SK-N-SH (cell line): ENCODE results near the gene OMP. TPM values are rescaled to one million over a fixed set of nuclear protein-coding genes. Genes with fewer than 3 reads are reported as not detected.

Experiments used
- CTCF ChIA-PET: fragments of 300-600, 350-600 bp; formaldehyde crosslinking; extraction: SDS; loops from one replicate; lab custom pipeline; 2021; lab: Yijun Ruan, JAX
- POLR2A ChIA-PET: fragments of 350-600 bp; sonication (Branson Sonifier 250); formaldehyde crosslinking; extraction: SDS; loops from one replicate; lab custom pipeline; 2020; ENCODE audit warnings: antibody characterized with exemption, inconsistent platforms; lab: Yijun Ruan, JAX
- DNase-seq: peaks from one replicate; pipeline ENCODE4 v3.0.0; 2012
- H2AFZ ChIP-seq: fragments of 200-600 bp; sonication (generic); 2 replicates; pipeline ENCODE4 v1.8.1; 2016; ENCODE audit warnings: antibody characterized with exemption, mild to moderate bottlenecking, low read depth
- H3F3A ChIP-seq: fragments of 200-600 bp; sonication (generic); replicated peaks from 2 replicates; pipeline ENCODE3; 2016; ENCODE audit warnings: antibody characterized with exemption, mild to moderate bottlenecking; ENCODE audit not compliant: insufficient read depth
- H3K27ac ChIP-seq, 2 experiments: fragments of 200-500 bp in 1 of 2; fragments of 200-600 bp in 1 of 2; sonication (Bioruptor generic) in 1 of 2; sonication (generic), shearing (Covaris generic) in 1 of 2; 2 replicates each; pipeline versions ENCODE4 v1.5.1 to v1.6.1; 2014 to 2016; ENCODE audit warnings: low read depth in 2 of 2, inconsistent platforms in 1 of 2, low read length in 1 of 2, mild to moderate bottlenecking in 1 of 2, mixed read lengths in 1 of 2
- H3K27me3 ChIP-seq: fragments of 200-600 bp; sonication (generic), shearing (Covaris generic); 2 replicates; pipeline ENCODE4 v1.6.1; 2016; ENCODE audit warnings: mixed run types; ENCODE audit not compliant: insufficient read depth
- H3K36me3 ChIP-seq, 2 experiments: fragments of 200-500 bp in 1 of 2; fragments of 200-600 bp in 1 of 2; sonication (Bioruptor generic) in 1 of 2; sonication (generic) in 1 of 2; replicated peaks in 1 of 2; 2 replicates each; pipeline versions ENCODE3 to v1.5.1; 2014 to 2016; ENCODE audit warnings: low read length in 1 of 2, mild to moderate bottlenecking in 1 of 2; ENCODE audit not compliant: insufficient read depth in 2 of 2, control insufficient read depth in 1 of 2
- H3K4me1 ChIP-seq, 2 experiments: fragments of 200-500 bp in 1 of 2; fragments of 200-600 bp in 1 of 2; sonication (Bioruptor generic) in 1 of 2; sonication (generic), shearing (Covaris generic) in 1 of 2; 2 replicates each; pipeline versions ENCODE4 v1.5.1 to v1.6.1; 2014 to 2016; ENCODE audit warnings: low read depth in 1 of 2, low read length in 1 of 2, mixed run types in 1 of 2; ENCODE audit not compliant: insufficient read depth in 2 of 2, control insufficient read depth in 1 of 2
- H3K4me2 ChIP-seq: fragments of 200-600 bp; sonication (generic), shearing (Covaris generic); 2 replicates; pipeline ENCODE4 v1.6.1; 2017; ENCODE audit warnings: mixed run types
- H3K4me3 ChIP-seq, 2 experiments: fragments of 200-500 bp in 1 of 2; fragments of 200-600 bp in 1 of 2; sonication (Bioruptor generic) in 1 of 2; sonication (generic), shearing (Covaris generic) in 1 of 2; 2 replicates each; pipeline versions ENCODE4 v1.5.1 to v1.8.1; 2014 to 2016; ENCODE audit warnings: low read depth in 2 of 2, inconsistent platforms in 1 of 2, low read length in 1 of 2, mild to moderate bottlenecking in 1 of 2, mixed read lengths in 1 of 2, moderate library complexity in 1 of 2
- H3K79me2 ChIP-seq: fragments of 200-600 bp; sonication (generic); 2 replicates; pipeline ENCODE4 v1.8.1; 2017; ENCODE audit warnings: mild to moderate bottlenecking; ENCODE audit not compliant: insufficient read depth
- H3K9ac ChIP-seq: fragments of 200-600 bp; sonication (generic); 2 replicates; pipeline ENCODE4 v1.6.1; 2017; ENCODE audit warnings: mixed run types
- H3K9me2 ChIP-seq: fragments of 200-600 bp; sonication (generic); 2 replicates; pipeline ENCODE4 v1.6.1; 2017; ENCODE audit warnings: mixed run types
- H3K9me3 ChIP-seq: fragments of 200-600 bp; sonication (generic); 2 replicates; pipeline ENCODE4 v1.6.1; 2017; ENCODE audit warnings: mixed run types, mild to moderate bottlenecking, moderate library complexity
- H4K20me1 ChIP-seq: fragments of 200-600 bp; sonication (generic); 2 replicates; pipeline ENCODE4 v1.6.1; 2017; ENCODE audit warnings: mild to moderate bottlenecking, mixed run types; ENCODE audit not compliant: insufficient read depth
- CHD2 ChIP-seq: fragments of 150-350 bp; IDR thresholded peaks from 2 replicates; pipeline ENCODE4 v1.6.1; 2018; ENCODE audit warnings: low read length; ENCODE audit not compliant: partially characterized antibody
- ELF1 ChIP-seq: IDR thresholded peaks from 2 replicates; pipeline ENCODE4 v1.4.0; 2012
- EZH2phosphoT487 ChIP-seq: fragments of 200-600 bp; sonication (generic); IDR thresholded peaks from 2 replicates; pipeline ENCODE4 v1.6.1; 2017; ENCODE audit warnings: low read depth, mixed run types, mild to moderate bottlenecking, antibody characterized with exemption, moderate library complexity, borderline replicate concordance
- FOSL2 ChIP-seq: IDR thresholded peaks from 2 replicates; pipeline ENCODE4 v1.4.0; 2012; ENCODE audit warnings: low read depth, mild to moderate bottlenecking, moderate library complexity, borderline replicate concordance
- FOXJ3 ChIP-seq: sonication (generic); formaldehyde crosslinking; IDR thresholded peaks from 2 replicates; pipeline ENCODE4 v1.5.1; 2020; ENCODE audit warnings: mild to moderate bottlenecking, missing genetic modification reagents
- GABPA ChIP-seq: IDR thresholded peaks from 2 replicates; pipeline ENCODE4 v1.4.0; 2012; ENCODE audit warnings: low read depth, mild to moderate bottlenecking
- IRF3 ChIP-seq: fragments of 150-350 bp; IDR thresholded peaks from 2 replicates; pipeline ENCODE4 v1.6.1; 2016; ENCODE audit warnings: mild to moderate bottlenecking, low read depth, low read length
- MAX ChIP-seq: IDR thresholded peaks from 2 replicates; pipeline ENCODE4 v1.4.0; 2012; ENCODE audit warnings: low read depth
- NFIC ChIP-seq: IDR thresholded peaks from 2 replicates; pipeline ENCODE4 v1.4.0; 2012; ENCODE audit warnings: borderline replicate concordance
- RAD21 ChIP-seq: IDR thresholded peaks from 2 replicates; pipeline ENCODE4 v1.6.1; 2012; ENCODE audit warnings: mild to moderate bottlenecking, low read length
- RCOR1 ChIP-seq: fragments of 150-350 bp; IDR thresholded peaks from 2 replicates; pipeline ENCODE4 v1.6.1; 2017; ENCODE audit warnings: antibody characterized with exemption, low read length
- REST ChIP-seq: IDR thresholded peaks from 2 replicates; pipeline ENCODE4 v1.6.1; 2012; ENCODE audit warnings: mild to moderate bottlenecking, low read depth, low read length, moderate library complexity
- RFX5 ChIP-seq: IDR thresholded peaks from 2 replicates; pipeline ENCODE4 v1.6.1; 2012; ENCODE audit warnings: mild to moderate bottlenecking, improper control_type of control experiment, low read length
- SMC3 ChIP-seq: IDR thresholded peaks from 2 replicates; pipeline ENCODE4 v1.6.1; 2012; ENCODE audit warnings: low read depth, low read length, improper control_type of control experiment
- TEAD4 ChIP-seq: IDR thresholded peaks from 2 replicates; pipeline ENCODE4 v1.4.0; 2012; ENCODE audit warnings: mild to moderate bottlenecking, borderline replicate concordance; ENCODE audit not compliant: insufficient read depth
- USF1 ChIP-seq: IDR thresholded peaks from 2 replicates; pipeline ENCODE4 v1.4.0; 2012; ENCODE audit warnings: low read depth, borderline replicate concordance
- WGBS: methylation state at CpG from one replicate; pipeline ENCODE4 v1.1.6; 2017; ENCODE audit warnings: low lambda C conversion rate; 5-methylcytosine and 5-hydroxymethylcytosine counted together
- polyA plus RNA-seq, 3 experiments: library from polyadenylated mRNA; depleted of rRNA; stranded (reverse); fragments of >200 nt; gene quantifications; 2 replicates each; pipeline ENCODE4 v1.2.3, GENCODE V29; 2012

Gene OMP
- polyA plus RNA-seq, 1 of the 3 experiments (the other 2 are of a cell fraction): 0.20 TPM

DNA sequence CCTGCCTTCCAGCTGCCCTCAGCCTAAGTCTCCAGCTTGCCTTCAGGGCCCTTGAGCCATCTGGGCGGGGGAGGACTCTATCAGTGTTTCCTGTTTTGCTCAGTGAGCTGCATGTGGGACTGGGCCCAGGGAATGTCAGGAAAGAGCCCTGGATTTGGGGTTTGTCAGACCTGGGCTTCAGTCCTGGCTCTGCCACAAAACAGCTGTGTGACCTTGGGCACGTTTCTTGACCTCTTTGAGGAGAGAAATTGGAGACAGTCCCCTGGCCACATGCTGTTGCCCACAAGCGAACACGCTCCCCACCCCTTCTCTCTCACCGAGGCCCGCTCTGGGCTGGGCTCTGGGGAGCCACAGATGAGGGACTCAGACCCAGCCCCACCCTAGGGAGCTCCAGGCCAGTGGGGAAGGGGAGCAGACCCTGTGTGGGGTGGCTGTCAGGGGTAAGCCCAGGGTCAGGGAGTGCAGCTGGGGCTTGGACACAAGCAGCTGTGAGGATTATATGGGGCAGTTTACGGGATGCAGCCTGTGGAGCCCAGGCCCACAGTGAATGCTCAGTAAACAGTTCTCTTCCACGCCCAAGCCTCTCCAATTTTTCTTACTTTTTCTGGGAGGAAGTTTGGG is 37.7 kb downstream of the OMP start (continued):
- TF ChIP-seq CHD2 (no peak), FOXJ3 (CRISPR knock-in tag) (no peak), RCOR1 (no peak; the same call in 1 of the 2 replicates), ELF1 (no peak), EZH2phosphoT487 (no peak)

DNA sequence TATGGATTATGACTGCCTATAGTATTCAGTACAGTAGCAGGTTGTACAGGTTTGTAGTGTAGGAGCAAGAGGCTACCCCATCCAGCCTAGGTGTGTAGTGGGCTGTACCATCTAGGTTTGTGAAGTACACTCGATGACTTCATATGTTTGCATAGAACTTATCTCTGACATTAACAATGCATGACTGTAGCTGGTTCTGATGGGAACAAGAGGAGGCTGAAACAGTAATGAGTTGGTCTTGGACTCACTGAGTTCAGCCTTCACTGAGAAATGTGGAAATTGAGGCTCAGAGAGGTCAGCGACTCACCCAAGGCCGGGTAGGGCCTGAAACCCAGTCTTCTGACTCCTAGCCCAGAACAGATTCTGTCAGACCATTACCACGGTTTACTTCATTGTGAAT is 38.4 kb downstream of the OMP start:
- CTCF ChIA-PET: interaction anchor here (1.8 to 4.2 kb wide), 4 partner anchors 10 to 94 kb away, joined by 7 to 30 read pairs (median 8); partner anchors contain the start of gene MYO7A
- Histone ChIP-seq H3K36me3 (no peaks in the 10 kb centered on the region), H3K4me2 (no peak overlapping the region), H3K9me2 (no peaks in the 10 kb centered on the region), H3K4me3 (no peak overlapping the region), H3K9me3 (no peaks in the 10 kb centered on the region), H4K20me1 (no peaks in the 10 kb centered on the region), H3K9ac (no peak overlapping the region), H3K27ac (no peak overlapping the region), H2AFZ (no peak overlapping the region), H3K4me1 (peaks cover 0 to 41% of the 10 kb centered on the region in 2 experiments; a peak in 1 of 4 replicates), H3F3A (no peaks in the 10 kb centered on the region), H3K27me3 (no peaks in the 10 kb centered on the region), H3K79me2 (no peaks in the 10 kb centered on the region)
- TF ChIP-seq SMC3 (no peak), RAD21 (no peak), FOSL2 (no peak), REST (no peak), RCOR1 (no peak), USF1 (no peak)
- POLR2A ChIA-PET: no interaction called here
- WGBS: 75% methylated on average over 4 of the region's 4 CpGs
- no peak for DNase-seq

DNA sequence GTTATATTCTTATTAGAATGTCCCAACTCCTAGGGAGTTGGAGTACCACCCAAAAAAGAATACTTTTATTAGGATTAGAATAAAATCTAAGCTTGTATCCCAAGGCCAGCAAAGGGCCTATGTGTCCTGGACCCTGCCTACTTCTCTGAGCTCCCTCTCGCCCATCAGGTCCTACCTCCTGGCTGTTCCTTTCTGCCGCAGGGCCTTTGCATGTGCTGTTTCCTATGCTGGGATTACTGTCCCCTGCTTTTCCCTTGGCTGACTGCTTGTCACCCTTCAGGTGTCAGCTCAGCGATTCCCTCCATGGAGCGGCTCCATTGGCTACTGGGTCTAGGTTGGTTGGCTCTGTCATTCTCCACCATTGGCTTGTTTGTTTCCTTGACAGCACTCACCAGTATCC is 38.8 kb downstream of the OMP start:
- Histone ChIP-seq H2AFZ (no peak overlapping the region), H3K4me2 (no peak overlapping the region), H3K4me1 (peaks cover 0 to 43% of the 10 kb centered on the region in 2 experiments; a peak in 1 of 4 replicates), H4K20me1 (no peaks in the 10 kb centered on the region), H3K27ac (no peak overlapping the region), H3F3A (no peaks in the 10 kb centered on the region), H3K79me2 (no peaks in the 10 kb centered on the region), H3K4me3 (no peak overlapping the region), H3K9me2 (no peaks in the 10 kb centered on the region), H3K36me3 (no peaks in the 10 kb centered on the region), H3K9ac (no peak overlapping the region), H3K9me3 (no peaks in the 10 kb centered on the region), H3K27me3 (no peaks in the 10 kb centered on the region)
- ChIA-PET CTCF (interaction anchor here (1.8 to 4.2 kb wide), 3 partner anchors 14 to 94 kb away, joined by 7 to 30 read pairs (median 8); partner anchors contain the start of gene MYO7A), POLR2A (no interaction called here)
- WGBS: 96% methylated on average over 4 of the region's 4 CpGs
- DNase-seq: no peak
- TF ChIP-seq RFX5: no peak
- TF ChIP-seq ELF1: no peak
- no peak for TF ChIP-seq RAD21
- TF ChIP-seq GABPA: no peak
- no peak for TF ChIP-seq MAX
- no peak for TF ChIP-seq NFIC
- no peak for TF ChIP-seq IRF3
- TF ChIP-seq EZH2phosphoT487: no peak
- TF ChIP-seq CHD2: no peak
- TF ChIP-seq TEAD4: no peak
